Tibial nerve (tissue), 3 donors: ENCODE measurements around the gene KRTAP5-4.
"Not testable (repeated sequence)": the region's sequence is repeated elsewhere in the genome, so short reads cannot be mapped to it uniquely, and the experiment has no call there.

Source experiments
- CTCF ChIP-seq, 5 experiments: fragments of 200-600 bp in 3 of 5; fragments of 450-650 bp in 2 of 5; sonication (generic) in 3 of 5; IDR thresholded peaks; one replicate each; pipeline ENCODE4 v1.5.1; 2016 to 2019; ENCODE audit warnings: antibody characterized with exemption in 5 of 5, mild to moderate bottlenecking in 3 of 5, moderate library complexity in 2 of 5
- POLR2A ChIP-seq, 2 donors: fragments of 450-650 bp; IDR thresholded peaks; one replicate each; pipeline ENCODE4 v1.6.1; 2017; ENCODE audit warnings: antibody characterized with exemption in 2 of 2, mild to moderate bottlenecking in 2 of 2, moderate library complexity in 2 of 2

GRCh38 chr11:1598406-1598805 is 23.5 kb downstream of the KRTAP5-4 start:
- not testable (repeated sequence) for TF ChIP-seq CTCF, POLR2A (IDR thresholded peaks at IDR 0.05)
